HG03432 (cell line): ENCODE results near the gene MEGF11.

Experiments used
- ATAC-seq: cut with Tn5 transposase; IDR thresholded peaks from one replicate; pipeline ENCODE4 v1.9.1; 2021; ENCODE audit warnings: mild to moderate bottlenecking, moderate library complexity; ENCODE audit not compliant: unreplicated experiment

MEGF11 gene

GRCh38 chr15:66071921-66072295 lies 181.6 kb downstream of the MEGF11 start:
- no peak for ATAC-seq

DNA sequence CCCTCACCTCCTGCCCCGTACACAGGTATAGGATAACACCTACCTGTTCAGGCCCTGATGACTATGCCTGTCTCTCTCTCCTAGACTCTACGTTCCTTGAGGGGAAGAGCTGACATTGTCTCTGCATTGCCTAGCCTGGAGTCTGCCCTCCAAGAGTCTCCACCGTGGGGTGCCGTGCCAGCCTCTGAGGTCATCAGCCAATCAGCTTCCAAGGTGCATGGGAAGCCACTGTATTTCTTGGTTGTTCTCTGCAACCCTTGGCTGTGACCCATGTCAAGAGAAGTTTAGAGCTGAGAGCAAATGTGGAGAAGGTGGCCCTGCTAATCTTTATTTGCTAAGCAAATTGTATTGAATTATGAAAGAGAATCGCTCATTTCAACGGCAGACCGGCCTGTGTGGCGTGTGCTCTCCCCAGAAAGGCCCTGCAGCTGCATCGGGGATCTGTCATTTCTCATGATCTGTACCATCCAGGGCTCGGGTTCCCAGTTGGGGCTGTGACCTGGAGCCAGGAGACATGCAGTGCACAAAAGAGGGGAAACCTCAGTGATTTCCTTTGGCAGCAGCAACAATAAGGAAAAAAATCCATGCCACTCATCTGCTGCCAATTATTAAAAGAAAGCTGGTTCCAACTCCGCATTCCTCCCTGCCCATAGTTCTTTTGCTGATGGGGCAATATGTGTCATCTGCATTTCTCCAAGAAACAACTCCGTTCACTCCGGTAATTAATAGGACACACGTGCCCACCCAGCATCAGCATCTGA lies 182.2 kb downstream of the MEGF11 start:
- ATAC-seq, result no peak

GRCh38 chr15:66070220-66070934 lies 183.2 kb downstream of the MEGF11 start:
- ATAC-seq, result no peak

GRCh38 chr15:66069751-66070150 lies 183.8 kb downstream of the MEGF11 start:
- no peak for ATAC-seq

- ATAC-seq, result no peak
Observed at GRCh38 chr15:66068801-66069200, 184.7 kb downstream of the MEGF11 start.

DNA sequence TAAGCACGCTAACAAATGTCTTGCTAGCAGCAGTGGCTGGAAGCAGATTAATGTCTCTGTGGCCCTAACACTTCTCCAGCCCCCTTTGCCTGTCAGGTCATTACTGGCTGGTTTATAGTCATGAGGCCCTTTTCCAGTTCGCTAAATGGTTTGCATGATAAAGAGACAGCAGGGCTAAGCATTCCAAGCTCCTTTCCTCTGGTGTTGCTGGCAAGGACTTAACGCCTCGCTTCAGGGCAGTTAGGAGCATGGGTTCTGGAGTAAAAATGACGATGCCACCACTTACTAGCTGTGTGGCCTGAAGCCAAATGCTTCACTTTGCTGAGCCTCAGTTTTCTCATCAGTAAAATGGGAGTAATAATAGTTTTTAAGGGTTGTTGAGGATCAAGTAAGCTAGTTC lies 185.9 kb downstream of the MEGF11 start:
- no peak for ATAC-seq

DNA sequence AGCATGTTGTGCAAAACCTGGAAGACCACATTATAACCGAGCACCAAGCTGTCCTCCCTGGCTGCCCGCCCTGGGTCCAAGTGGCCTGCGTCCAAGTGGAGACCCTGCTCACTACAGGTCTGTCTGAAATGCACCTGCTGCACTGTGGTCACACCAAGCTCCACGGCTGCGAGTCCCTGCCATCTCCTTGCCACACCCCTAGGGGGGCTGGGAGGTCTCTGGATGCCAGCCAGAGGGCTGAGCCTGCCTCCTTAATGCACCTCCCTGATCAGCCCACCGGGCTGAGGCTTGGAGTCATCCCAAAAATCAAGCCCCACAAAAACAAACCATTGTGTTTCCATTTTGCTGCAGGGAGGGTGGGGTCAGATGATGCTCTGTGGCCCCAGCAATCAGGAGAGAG lies 187.1 kb downstream of the MEGF11 start:
- no peak for ATAC-seq

GRCh38 chr15:66066005-66066404 lies 187.5 kb downstream of the MEGF11 start:
- ATAC-seq, result no peak

DNA sequence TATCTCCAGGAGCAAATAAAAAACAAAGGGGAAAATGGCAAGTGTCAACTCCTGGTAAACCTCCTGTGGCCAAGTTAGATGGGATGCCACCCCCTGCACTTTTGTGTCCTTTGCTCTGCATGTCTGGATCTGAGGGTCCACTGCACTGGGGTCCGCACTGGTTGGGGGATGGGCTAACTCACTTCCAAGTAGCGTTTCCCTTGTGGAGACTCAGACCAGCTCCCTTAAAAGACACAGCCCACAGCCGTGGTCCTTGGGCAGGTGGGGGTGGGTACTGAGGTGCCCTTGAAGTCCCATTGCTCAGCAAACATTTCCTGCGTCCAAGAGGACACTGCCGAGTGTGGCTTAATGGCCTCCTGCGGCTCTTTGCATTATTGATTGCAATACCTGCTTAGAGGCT lies 188.2 kb downstream of the MEGF11 start:
- ATAC-seq, result no peak

DNA sequence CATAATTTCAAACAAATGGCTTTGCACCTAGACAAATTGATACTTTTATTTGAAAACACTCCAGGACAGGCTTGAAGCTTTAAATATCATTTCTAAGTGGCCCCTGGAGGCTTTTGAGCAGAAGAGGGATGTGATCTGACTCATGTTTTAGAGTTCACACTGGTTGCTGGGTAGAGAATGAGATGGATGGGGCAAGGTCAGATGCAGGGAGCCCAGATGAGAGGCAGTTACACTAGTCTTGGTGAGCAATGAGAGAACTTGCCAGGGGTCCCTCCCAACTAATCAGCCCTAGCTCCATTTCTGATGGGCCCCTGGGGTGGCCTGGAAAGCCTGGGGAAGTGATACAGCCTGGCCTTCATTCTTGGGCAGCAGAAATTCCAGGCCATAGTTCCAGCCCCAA lies 190.4 kb downstream of the MEGF11 start:
- ATAC-seq, result no peak

- ATAC-seq, result no peak
Observed at GRCh38 chr15:66057089-66057488, 196.5 kb downstream of the MEGF11 start.

DNA sequence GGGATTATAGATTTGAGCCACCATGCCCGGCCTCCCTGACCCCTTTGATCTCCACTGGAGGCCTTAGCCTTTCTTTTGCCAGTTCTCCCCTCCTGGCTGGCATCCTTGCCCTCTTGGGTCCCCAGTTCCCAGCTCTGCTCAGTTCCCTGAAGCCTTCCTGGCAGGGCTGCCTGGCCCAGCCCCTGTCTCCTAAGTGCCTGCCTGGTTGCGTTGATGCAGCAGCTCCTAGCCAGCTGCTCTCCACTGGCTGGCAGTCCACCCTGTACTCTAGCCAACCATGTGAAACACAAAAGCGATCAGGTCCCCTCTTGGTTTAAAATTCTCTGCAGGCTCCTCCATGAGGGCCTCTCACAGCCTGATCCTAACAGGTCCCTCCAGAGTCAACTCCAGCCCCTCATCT lies 199.6 kb downstream of the MEGF11 start:
- no peak for ATAC-seq

GRCh38 chr15:66051833-66052232 lies 201.7 kb downstream of the MEGF11 start:
- ATAC-seq, result no peak

DNA sequence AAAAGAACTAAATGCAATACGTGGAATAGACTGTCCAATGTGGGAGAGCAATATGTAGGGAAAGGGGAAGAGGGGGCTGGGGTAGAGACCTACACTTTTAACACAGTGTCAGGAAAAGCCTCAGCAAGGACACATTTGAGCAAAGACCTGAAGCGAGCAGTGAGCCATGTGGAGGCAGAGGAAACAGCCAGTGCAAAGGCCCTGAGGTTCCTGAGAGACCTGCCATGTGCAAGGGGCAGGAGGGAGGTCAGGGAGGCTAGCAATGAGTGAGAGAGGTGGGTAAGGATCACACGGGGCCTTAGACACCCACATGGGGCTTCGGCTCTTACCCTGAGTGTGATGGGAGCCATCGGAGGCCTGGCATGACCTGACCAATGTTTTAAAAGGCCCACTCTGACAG lies 203.3 kb downstream of the MEGF11 start:
- no peak for ATAC-seq

GRCh38 chr15:66049353-66049752 lies 204.2 kb downstream of the MEGF11 start:
- ATAC-seq, result no peak

GRCh38 chr15:66047321-66048024 lies 206.1 kb downstream of the MEGF11 start:
- ATAC-seq, result no peak

DNA sequence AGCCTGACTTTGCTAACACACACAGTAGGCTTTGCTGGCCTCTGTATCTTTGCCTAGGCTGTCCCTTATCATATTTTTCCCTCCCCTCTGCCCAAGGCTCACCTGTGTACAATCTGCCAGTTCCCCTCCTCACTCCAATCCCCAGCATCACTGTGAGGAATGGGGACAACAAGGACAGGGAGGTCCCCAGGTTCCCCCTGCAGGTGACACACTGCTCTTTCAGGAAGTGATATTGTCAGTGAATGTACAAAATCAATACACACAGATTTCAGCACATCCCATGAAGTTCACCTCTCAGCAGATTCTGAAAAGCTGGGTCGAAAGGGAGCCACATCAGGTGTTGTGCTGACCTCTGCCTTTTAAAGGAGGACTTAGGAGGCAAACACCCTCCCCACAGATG lies 206.8 kb downstream of the MEGF11 start:
- ATAC-seq, result no peak

DNA sequence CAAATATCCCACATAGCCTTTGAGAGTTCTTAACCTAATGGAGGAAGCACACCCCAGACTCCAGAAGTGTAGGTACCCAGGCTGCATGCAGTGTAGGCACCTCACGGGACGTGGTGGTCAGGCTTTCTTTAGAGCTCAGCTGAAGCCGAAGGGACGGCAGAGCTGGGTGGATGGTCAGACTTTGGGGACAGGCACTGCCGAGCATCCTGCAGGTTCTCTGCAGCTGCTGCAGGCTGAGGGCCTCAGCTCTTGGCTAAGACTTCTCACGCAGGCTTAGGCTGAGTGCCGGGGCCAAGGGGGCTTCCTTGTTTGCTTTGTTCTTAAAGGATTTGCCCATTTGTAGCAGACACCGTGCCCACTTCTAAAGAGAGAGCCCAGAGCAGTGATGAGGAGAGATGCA lies 207.2 kb downstream of the MEGF11 start:
- no peak for ATAC-seq

DNA sequence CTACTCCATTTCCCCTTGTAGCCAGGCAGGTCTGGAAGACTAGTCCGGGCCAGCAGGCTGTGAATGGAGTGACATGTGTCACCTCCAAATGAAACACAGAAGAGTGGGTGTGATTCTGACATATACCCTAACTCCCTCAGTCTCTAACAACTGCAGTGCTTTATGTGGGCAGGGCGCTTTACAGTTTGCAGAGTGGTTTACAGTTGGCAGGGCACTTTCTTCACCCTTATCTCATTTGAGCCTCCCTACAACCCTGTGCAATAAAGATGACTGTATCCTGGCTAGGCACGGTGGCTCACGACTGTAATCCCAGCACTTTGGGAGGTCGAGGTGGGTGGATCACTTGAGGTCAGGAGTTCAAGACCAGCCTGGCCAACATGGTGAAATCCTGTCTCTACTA lies 208.0 kb downstream of the MEGF11 start:
- no peak for ATAC-seq

- no peak for ATAC-seq
Observed at GRCh38 chr15:66044837-66045236, 208.7 kb downstream of the MEGF11 start.

DNA sequence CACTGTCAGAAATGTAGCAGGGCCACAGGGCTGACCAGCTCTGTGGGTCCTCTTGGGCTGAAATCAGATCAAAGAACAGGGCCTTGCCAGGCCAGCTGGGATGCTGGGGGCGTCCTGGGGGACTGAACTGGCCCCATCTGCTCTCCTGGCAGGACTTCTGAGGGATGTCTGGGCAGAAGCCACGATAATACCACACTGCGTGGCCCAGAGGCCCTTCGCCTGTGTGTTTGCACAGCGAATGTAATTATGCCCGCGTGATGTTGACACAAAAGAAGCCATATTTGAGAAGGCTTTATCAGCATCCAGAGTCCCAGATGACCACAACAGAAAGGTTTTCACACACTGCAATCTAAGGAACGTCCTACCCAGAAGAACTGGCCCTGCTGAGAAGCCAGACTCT lies 210.3 kb downstream of the MEGF11 start:
- ATAC-seq, result no peak

DNA sequence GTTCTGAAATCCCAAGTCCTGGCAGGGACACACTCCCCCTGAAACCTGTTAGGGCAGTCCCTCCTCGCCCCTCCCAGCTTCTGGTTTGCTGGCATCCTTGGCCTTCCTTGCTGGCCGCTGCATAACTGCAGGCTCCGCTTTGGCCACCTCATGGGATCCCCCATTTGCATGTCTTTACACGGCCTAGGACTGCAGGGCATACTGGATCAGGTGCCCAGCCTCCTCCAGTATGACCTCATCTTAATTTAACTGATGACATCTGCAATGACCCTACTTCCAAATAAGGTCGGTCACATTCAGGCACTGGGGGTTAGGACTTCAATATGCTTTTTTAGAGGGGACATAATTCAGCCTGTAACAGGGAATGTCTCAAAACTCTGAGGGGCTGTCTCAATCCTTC lies 210.9 kb downstream of the MEGF11 start:
- ATAC-seq, result no peak
